HG02623 (cell line): ENCODE measurements around the gene SYNE2.

ENCODE experiments used
- ATAC-seq: cut with Tn5 transposase; IDR thresholded peaks from one replicate; pipeline ENCODE4 v1.9.1; 2021; ENCODE audit warnings: moderate library complexity; ENCODE audit not compliant: unreplicated experiment

The SYNE2 gene

DNA sequence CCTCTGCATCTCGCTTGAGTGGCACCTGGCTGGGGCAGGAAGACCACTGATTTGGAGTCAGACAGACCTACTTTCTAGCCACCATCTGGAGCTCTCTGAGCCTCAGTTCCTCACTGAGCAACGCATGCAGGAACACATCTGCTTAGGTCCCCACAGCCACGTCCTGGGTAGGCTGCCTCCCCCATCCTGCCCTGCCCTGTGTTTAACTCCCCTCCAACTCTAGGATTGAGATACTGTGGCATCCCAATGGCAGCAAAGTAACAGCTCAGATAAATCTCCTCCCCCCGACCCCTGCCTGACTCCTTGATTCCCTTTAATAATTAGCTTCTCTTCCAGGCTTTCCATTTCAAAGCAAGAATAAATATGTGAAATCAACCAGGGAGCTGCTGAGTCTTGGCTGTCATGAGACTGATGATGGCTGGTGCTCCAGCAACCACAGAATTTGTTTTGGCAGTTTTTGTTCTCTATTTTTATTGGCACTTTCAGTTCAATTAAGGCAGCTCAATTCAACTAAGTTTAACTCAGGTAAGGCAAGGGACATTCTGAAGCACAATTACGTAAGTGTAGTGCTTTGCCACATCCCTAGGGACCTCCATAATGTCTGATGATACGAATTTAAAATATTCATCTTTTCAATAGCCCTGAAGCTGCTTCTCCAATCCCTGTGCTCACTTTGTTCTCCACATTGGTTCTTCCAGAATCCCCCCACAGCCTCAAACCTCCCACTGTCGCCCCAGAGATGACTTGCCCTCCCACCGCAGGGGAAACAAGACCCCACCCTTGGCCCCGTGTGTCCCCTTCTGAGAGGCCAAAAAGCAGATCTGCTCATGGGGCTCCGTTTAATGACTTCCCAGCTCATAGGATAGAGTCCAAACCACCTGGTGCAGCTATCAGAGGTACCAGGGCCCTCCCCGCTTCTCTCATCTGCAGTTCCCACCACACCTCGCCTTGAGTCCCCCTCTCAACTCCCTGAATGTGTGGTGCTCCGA is 383.1 kb downstream of the SYNE2 start:
- peak; percentile 65 for ATAC-seq

DNA sequence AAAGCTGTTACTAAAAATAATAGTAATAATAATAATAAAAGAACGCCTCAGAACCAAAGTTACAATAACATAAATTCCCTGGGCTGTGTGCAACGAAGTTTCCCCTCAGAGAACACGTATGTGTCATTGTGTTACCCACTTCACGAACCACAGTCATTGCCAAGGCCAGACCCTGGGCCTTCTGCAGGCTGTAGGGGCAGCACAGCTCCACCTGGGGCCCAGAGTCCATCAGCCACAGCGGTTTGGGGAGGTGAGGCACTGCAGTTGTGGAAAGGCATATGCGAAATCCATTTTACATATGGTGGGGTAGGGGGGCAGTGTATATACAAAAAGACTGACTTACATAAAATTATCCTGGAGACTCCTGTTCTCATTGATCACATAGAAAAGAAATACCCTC is 385.2 kb downstream of the SYNE2 start:
- ATAC-seq: no peak

DNA sequence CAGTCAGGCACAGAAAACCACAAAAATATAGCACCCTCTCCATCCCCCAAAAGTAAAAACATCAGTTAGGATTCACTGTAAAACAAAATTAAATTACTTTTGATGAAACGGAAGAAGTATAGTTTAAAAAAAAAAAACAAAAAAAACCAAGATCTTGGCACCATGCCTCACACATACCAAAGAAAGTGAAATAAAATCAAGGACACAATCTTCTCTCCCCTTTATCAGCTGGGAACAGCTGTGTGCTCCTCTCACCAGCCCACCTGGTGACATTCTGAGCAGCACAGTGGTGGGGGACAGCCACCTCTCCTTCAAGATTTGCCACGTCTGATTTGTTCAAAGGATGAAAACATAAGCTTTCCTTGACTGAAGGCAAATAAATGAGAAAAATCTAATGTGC is 385.8 kb downstream of the SYNE2 start:
- ATAC-seq: no peak

- no peak for ATAC-seq
These were observed 391.5 kb downstream of the SYNE2 start for GRCh38 chr14:64244279-64244678.

DNA sequence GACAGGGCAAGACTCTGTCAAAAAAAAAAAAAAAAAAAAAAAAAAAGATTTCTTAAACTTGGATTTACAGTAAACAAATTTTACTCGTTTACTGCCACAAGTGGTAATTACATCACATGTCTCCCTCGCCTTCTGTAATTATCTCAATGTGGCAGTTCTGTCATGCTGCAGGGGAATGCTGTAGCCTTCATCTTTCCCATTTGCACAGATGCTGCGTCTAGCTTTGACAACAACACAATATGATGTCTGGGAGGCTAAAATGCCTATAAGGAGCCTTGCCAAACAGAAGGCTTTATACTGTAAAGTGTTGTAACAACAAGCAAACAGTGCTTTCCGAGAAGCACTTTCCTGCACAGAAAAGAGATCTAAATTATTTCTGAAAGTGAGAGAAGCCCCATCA is 392.7 kb downstream of the SYNE2 start:
- ATAC-seq: no peak

GRCh38 chr14:64246688-64247087 is 393.9 kb downstream of the SYNE2 start:
- ATAC-seq: no peak

DNA sequence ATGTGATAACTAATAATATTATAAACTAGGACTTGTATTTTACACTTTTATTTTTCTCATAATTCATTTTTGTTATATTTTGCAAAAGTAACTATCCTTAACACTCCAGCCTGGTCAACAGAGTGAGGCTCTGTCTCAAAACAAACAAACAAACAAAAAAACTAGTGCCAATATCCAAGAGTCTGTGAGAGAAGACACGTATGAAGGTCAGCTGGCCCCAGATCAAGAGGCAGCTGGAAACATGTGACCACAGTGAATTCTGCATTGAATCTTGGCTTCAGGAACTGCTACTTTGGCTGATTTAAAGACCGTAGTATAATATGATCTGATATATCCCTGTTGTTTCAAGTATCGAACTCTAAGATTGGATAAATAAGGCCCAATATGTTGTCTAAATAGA is 394.4 kb downstream of the SYNE2 start:
- no peak for ATAC-seq

DNA sequence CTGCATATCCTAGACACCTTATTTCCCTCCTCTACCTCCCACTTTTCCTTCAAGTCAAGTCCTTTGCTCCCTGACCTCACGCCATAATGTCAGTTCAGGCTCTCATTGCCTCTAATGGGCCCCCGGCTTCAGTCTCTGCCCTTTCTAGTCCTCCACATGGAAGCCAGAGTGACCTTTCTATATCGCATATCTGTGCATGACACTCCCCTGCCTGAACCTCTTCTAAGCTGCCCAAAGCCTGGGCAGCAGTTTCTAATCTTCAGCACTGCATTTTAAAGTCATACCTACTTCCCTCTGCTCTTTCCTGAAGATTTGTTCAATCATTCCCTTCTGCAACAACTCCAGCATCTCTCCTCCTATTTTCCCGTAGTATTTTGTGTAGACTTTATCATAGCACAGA is 395.9 kb downstream of the SYNE2 start:
- ATAC-seq: no peak

GRCh38 chr14:64249363-64249762 is 396.6 kb downstream of the SYNE2 start:
- no peak for ATAC-seq

DNA sequence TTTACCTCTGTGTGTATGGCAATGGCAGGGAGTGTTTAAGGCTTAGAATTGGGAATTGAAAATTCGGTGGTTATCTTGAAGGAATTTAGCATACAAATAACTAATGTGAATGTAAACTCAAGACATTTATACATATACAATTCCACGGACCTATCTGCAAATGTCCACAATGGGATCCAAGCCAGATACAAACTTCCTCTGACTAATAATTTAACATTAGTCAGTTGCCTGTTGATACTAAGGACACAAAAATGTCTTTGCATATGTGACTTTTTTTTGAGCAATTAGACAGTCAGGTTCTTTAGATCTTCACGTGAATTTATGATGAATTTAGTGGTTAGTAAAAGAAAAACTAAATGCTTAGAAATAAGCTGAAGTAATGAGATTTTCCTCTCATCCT is 400.9 kb downstream of the SYNE2 start:
- ATAC-seq: no peak

GRCh38 chr14:64255756-64256155 is 403.0 kb downstream of the SYNE2 start:
- ATAC-seq: no peak

DNA sequence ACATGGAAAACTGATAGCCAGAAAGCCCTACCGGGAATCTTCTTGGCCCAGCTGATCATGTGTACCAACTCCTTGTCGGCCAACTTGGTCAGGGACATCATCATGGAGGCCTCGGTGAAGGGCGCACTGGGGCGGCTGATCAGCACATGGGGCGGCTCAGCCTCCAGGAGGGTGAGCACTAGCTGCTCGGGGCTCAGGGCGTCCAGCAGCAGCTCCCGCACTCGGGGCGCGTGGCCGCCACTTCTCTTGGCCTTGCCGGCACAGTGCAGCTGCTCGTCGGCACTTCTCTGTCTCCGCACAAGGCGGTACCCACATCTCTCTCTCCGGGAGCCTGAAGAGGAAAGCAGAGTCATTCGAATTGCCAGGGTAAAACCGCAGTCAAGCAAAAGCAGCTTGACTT is 407.6 kb downstream of the SYNE2 start:
- no peak for ATAC-seq

DNA sequence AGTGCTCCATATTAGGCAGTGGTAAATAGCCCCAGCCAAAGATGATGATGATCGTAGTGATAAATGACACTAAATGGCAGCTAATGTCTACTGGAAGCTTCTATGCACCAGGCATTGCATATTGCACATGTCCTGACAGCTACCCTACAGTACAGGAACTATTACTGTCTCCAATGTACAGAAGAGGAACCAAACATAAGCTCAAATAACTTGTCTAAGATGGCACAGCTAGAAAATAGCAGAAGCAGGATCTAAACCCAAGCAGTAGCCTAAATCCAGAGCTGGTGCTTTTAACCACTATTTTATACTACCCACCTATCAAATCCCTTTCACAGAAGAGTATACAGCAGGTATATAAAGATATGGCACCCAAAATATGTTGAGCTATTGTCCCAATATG is 412.4 kb downstream of the SYNE2 start:
- no peak for ATAC-seq

GRCh38 chr14:64266239-64266638 is 413.4 kb downstream of the SYNE2 start:
- ATAC-seq: no peak

DNA sequence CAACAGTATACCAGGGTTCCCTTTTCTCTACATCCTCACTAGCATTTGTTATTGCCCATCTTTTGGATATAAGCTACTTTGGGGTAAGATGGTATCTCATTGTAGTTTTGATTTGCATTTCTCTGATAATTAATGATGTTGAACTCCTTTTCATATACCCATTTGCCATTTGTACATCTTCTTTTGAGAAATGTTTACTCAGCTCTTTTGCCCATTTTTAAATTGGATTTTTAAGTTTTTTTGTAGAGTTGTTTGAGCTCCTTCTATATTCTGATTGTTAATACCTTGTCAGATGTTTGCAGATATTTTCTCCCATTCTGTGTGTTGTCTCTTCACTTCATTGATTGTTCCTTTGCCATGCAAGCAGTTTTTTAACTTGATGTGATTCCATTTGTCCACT is 419.2 kb downstream of the SYNE2 start:
- ATAC-seq: no peak
